Body of pancreas (tissue), 4 donors: ENCODE measurements around the gene NOP16. TPM values are rescaled to one million over a fixed set of nuclear protein-coding genes. Genes with fewer than 3 reads are reported as not detected.
A peak's percentile ranks its signal among the peaks of the same experiment; 100 is the strongest.

Experiments
- ATAC-seq: fragments of 150-250 bp; one replicate; pipeline ENCODE4 v1.9.1; 2016
- DNase-seq, 4 donors: peaks; one replicate each; pipeline ENCODE4 v3.0.0-alpha.2; 2019
- H3K27ac ChIP-seq, 4 donors: fragments of 200-600 bp; sonication (generic); 1 replicate in 3 of 4; 2 replicates in 1 of 4; pipeline versions ENCODE4 v1.5.1 to v1.6.1; 2016 to 2019; ENCODE audit warnings: mild to moderate bottlenecking in 1 of 4, mixed read lengths in 1 of 4, moderate library complexity in 1 of 4
- H3K27me3 ChIP-seq, 2 donors: fragments of 200-600 bp; sonication (generic); one replicate each; pipeline ENCODE4 v1.6.0; 2016; ENCODE audit warnings: mild to moderate bottlenecking in 1 of 2
- H3K36me3 ChIP-seq, 2 donors: fragments of 200-600 bp; sonication (generic); replicated peaks in 1 of 2; 2 replicates each; pipeline ENCODE4 v1.5.1; 2016; ENCODE audit warnings: low read depth in 2 of 2; ENCODE audit not compliant: insufficient read depth in 1 of 2
- H3K4me1 ChIP-seq: fragments of 200-600 bp; sonication (generic); one replicate; pipeline ENCODE4 v1.6.0; 2016
- H3K4me3 ChIP-seq, 2 donors: fragments of 200-600 bp; sonication (generic); 1 replicate in 1 of 2; 2 replicates in 1 of 2; pipeline ENCODE4 v1.5.1; 2016 to 2019
- H3K9me3 ChIP-seq, 3 donors: fragments of 200-600 bp; sonication (generic); 1 replicate in 2 of 3; 2 replicates in 1 of 3; pipeline ENCODE4 v1.5.1; 2016
- POLR2A ChIP-seq, 3 donors: fragments of 450-650 bp; IDR thresholded peaks; one replicate each; pipeline ENCODE4 v1.6.1; 2016; ENCODE audit warnings: antibody characterized with exemption in 3 of 3, mild to moderate bottlenecking in 2 of 3
- WGBS, 2 donors: methylation state at CpG; one replicate each; pipeline ENCODE4 v1.1.5; 2017; 5-methylcytosine and 5-hydroxymethylcytosine counted together
- intact Hi-C: fragments of 100-400 bp; cut with DNase I; formaldehyde crosslinking; loops from one replicate; pipeline ENCODE4 v1.15.1; 2023
- total RNA-seq, 2 donors: library from RNA; depleted of rRNA; stranded (reverse); fragments of >200 nt; gene quantifications; one replicate each; pipeline ENCODE4 v1.1.0, GENCODE V29; 2016
- TF ChIP-seq, protein P1 (sequence below), 7 experiments: fragments of 450-650 bp in 4 of 7; fragments of 200-600 bp in 3 of 7; sonication (generic) in 3 of 7; IDR thresholded peaks; one replicate each; pipeline ENCODE4 v1.5.1; 2016 to 2019; ENCODE audit warnings: antibody characterized with exemption in 7 of 7

Gene NOP16
- total RNA-seq, 2 donors from 2014 or later = 19.2 to 32.0 TPM

DNA sequence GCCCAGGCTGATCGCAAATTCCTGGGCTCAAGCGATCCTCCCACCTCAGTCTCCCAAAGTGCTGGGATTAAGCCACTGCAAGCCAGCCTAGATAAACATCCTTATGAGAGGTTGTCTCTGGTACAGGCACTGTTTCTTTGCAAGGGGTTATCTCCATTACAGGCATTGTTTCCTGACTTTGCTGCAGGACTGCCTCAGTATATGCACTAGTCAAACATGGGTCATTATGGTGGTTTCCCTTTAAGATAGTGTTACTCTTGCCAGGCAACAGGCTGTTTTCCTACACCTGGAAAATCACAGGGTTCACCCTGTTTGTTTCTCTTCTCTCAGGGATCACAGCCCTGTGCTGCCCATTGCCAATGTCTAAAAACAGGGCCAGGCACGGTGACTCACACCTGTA lies 35.8 kb upstream of the NOP16 start:
- DNase-seq = no peak
- Histone ChIP-seq H3K4me1 (no peaks in the 10 kb centered on the region), H3K27ac (no peak overlapping the region), H3K36me3 (no peaks in the 10 kb centered on the region), H3K27me3 (no peaks in the 10 kb centered on the region), H3K9me3 (no peaks in the 10 kb centered on the region), H3K4me3 (no peak overlapping the region)
- TF ChIP-seq, protein P1, sequence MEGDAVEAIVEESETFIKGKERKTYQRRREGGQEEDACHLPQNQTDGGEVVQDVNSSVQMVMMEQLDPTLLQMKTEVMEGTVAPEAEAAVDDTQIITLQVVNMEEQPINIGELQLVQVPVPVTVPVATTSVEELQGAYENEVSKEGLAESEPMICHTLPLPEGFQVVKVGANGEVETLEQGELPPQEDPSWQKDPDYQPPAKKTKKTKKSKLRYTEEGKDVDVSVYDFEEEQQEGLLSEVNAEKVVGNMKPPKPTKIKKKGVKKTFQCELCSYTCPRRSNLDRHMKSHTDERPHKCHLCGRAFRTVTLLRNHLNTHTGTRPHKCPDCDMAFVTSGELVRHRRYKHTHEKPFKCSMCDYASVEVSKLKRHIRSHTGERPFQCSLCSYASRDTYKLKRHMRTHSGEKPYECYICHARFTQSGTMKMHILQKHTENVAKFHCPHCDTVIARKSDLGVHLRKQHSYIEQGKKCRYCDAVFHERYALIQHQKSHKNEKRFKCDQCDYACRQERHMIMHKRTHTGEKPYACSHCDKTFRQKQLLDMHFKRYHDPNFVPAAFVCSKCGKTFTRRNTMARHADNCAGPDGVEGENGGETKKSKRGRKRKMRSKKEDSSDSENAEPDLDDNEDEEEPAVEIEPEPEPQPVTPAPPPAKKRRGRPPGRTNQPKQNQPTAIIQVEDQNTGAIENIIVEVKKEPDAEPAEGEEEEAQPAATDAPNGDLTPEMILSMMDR (IDR thresholded peaks at IDR 0.05) = no peak
- no peak for TF ChIP-seq POLR2A (IDR thresholded peaks at IDR 0.05)
- intact Hi-C loops = no loop called here
- 64 to 88% methylated on average over 3 of the region's 3 CpGs for WGBS, 2 donors
- no peak for ATAC-seq

DNA sequence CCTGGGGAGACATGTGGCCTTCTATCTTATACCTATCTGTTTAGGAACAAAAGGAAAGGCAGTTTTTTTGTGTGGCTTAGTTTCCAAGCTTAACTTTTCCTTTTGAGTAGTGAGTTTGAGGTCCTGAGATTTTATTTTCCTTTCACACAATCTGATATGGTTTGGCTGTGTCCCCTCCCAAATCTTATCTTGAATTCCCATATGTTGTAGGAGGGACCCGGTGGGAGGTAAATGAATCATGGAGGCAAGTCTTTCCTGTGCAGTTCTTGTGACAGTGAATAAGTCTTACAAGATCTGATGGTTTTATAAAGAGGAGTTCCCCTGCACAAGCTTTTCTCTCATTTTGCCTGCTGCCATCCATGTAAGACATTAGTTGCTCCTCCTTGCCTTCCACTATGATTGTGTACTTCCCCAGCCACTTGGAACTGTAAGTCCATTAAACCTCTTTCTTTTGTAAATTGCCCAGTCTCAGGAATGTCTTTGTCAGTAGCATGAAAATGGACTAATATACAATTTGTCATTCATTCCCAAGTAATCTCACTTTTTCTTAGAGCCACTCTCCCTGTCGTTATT lies 32.7 kb upstream of the NOP16 start:
- DNase-seq (no peak), ATAC-seq (no peak)
- intact Hi-C loops = no loop called here
- 44 to 62% methylated on average over 2 of the region's 2 CpGs for WGBS, 2 donors
- Histone ChIP-seq H3K36me3 (no peaks in the 10 kb centered on the region), H3K4me1 (peaks cover 7% of the 10 kb centered on the region), H3K27ac (no peak overlapping the region), H3K9me3 (no peaks in the 10 kb centered on the region), H3K4me3 (no peak overlapping the region), H3K27me3 (no peaks in the 10 kb centered on the region)
- TF ChIP-seq, protein P1 (IDR thresholded peaks at IDR 0.05) = no peak
- no peak for TF ChIP-seq POLR2A (IDR thresholded peaks at IDR 0.05)

DNA sequence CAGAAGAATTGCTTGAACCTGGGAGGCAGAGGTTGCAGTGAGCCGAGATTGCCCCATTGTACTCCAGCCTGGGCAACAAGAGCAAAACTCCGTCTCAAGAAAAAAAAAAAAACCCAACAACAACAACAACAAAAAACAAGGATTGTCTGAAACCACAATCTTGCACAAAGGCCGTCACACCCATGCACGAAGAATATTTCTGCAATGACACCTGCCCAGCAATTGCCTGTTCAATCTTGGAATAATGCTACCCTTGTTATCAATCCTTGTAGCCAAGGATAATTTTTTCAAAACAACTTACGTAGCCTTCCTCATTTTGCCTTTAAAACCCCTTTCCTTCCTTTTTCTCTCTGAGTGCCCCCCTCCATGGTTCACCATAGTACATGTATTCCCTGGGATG lies 31.7 kb upstream of the NOP16 start:
- Histone ChIP-seq H3K27ac (no peak overlapping the region), H3K4me1 (peaks cover 14% of the 10 kb centered on the region), H3K36me3 (no peaks in the 10 kb centered on the region), H3K9me3 (no peaks in the 10 kb centered on the region), H3K27me3 (no peaks in the 10 kb centered on the region), H3K4me3 (no peak overlapping the region)
- DNase-seq (no peak), ATAC-seq (no peak)
- intact Hi-C loops = no loop called here
- TF ChIP-seq, protein P1 (IDR thresholded peaks at IDR 0.05) = no peak
- no peak for TF ChIP-seq POLR2A (IDR thresholded peaks at IDR 0.05)
- 75 to 79% methylated on average over 5 of the region's 5 CpGs for WGBS, 2 donors

DNA sequence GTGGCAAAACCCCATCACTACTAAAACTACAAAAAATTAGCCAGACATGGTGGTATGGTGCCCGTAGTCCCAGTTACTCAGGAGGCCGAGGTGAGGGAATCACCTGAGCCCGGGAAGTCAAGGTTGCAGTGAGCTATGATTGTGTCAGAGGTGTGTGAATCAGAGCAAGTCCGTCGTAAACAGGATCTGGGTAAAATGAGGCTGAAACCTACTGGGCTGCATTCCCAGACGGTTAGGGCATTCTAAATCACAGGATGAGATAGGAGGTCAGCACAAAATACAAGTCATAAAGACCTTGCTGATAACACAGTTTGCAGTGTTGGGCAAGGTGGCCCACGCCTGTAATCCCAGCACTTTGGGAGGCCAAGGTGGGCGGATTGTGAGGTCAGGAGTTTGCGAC lies 29.9 kb upstream of the NOP16 start:
- intact Hi-C loops = no loop called here
- whole genome bisulfite sequencing, 2 donors = 63 to 71% methylated on average over 9 of the region's 9 CpGs
- DNase-seq = no peak
- Histone ChIP-seq H3K27ac (no peak overlapping the region), H3K4me3 (no peak overlapping the region), H3K4me1 (peaks cover 32% of the 10 kb centered on the region), H3K36me3 (no peaks in the 10 kb centered on the region), H3K9me3 (no peaks in the 10 kb centered on the region), H3K27me3 (no peaks in the 10 kb centered on the region)
- ATAC-seq = no peak
- TF ChIP-seq, protein P1 (IDR thresholded peaks at IDR 0.05) = no peak
- TF ChIP-seq POLR2A (IDR thresholded peaks at IDR 0.05) = no peak

DNA sequence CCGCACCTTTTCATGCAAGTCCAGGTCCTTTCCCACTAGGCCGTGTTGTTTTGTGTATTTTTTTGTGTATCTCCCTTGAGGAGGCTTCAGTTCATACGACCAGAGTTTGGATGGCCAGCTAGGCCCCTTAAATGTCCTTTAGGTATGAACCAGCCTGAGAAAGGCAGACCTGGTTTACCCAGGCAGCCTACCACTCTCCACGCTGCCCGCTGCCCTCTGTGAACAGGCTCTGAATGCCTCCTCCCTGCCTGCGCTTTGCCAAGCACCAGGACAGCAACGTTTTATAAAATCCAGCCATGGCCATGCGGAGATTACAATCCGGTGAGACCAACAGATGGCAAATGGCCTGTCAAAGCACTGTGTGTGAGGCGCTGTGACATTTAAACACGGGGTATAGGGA lies 28.6 kb upstream of the NOP16 start:
- peak overlapping the region; percentile 4 to 91 (median 75) for H3K27ac ChIP-seq
- H3K4me1 ChIP-seq = peaks cover 38% of the 10 kb centered on the region
- DNase-seq (no peak), ATAC-seq (no peak)
- H3K4me3 ChIP-seq = no peak overlapping the region
- H3K9me3 ChIP-seq = no peaks in the 10 kb centered on the region
- WGBS, 2 donors = 83% methylated on average over 11 of the region's 11 CpGs
- intact Hi-C loops = no loop called here
- TF ChIP-seq, protein P1 (IDR thresholded peaks at IDR 0.05) = no peak
- TF ChIP-seq POLR2A (IDR thresholded peaks at IDR 0.05) = no peak
- H3K27me3 ChIP-seq = no peaks in the 10 kb centered on the region
- no peaks in the 10 kb centered on the region for H3K36me3 ChIP-seq
